ENCODE measurements around the gene TIMM13.
"Not testable (repeated sequence)": the region's sequence is repeated elsewhere in the genome, so short reads cannot be mapped to it uniquely, and the experiment has no call there.

Gene TIMM13

DNA sequence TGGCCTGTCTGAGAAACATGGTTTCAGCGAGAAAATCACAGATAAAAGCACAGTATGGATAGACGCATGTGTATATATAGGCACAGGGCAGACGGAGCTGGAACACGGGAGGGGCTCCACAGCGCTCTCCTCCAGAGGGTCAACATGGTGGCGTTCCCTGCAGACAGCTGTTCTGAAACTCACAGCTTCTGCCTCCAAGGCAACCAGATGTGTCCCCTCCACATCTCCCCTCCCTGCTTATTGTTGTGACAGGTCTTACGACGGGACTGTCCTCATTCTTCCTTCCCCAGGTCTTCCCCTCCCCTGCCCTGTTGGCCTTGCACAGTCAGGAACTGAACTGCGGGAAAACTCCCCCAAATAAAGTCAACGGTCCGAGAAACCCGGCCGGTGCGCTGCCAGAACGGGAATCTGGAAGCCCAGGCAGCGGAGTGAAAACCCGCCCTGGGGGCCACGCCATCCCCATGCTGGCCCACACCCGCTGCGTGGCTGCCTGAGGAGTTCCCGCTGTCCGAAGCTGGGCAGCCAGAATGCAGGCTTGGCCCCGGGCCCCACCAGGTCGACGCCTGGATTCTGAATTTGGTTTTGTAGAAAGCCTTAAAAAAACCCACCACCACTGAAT is 2.6 kb upstream of the TIMM13 start:
- DNase-seq: no peak

DNA sequence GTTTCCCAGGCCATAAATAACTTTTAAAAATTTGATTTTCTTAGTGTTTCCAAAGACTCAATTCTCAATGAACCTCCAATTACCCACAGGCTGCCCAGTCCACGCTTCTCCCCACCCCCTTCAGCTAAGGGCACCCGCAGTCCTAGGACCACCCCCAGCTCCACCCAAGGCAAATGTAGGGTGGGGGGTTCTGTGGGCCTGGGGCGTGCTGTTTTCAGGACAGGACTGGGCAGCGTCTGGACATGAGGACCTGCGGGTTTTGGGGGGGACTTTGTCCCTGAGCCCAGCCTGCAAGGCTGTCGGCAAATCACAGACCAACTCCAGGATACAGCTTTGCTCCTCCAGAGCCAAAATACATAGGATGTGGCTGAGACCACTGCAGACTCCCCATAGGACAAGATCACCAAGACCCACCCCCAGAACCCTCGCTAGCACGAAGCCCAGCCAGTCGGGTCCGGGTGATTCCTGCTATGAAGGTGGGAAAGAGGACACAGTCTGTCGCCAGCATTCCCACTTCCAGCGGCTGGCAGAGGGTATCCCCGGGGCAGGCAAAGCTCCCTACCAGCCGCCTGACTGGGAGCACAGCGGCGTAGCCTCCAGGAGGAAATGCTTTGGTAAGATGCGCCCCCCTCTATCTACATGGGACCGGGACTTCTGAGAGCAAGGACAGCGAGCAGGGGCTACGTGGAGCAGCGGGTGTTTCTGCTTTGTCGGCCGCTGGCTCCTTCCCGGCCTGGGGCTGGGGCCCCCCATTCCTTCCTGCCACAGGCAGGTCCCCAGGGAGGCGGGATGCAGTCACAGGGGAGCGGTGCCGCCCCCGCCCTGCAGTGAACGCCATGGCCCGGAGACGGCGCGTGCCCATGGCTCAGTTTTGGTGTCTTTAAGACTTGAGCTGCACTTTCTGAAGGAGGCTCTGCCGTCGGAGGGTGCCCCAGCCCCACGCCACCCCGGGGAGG is 1.6 kb upstream of the TIMM13 start:
- no peak for DNase-seq

DNA sequence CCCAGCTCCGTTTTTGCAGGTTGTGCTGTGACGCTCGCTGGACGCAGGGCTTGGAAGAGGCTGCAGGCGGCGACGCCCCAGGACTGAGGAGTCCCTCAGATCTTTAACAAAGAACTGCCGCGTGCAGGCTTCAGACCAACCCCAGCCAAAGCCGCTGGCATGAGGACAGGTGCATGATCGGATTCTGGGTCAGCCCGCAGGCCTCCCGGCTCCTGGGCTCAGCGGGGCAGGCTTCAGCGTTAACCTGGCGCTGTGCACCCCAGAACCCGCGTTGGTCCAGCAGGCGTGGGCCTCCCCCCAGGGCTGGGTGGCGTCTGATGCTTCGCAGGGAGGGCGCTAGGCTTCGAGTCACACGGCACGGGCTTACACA is 920 bp upstream of the TIMM13 start:
- DNase-seq: no peak

DNA sequence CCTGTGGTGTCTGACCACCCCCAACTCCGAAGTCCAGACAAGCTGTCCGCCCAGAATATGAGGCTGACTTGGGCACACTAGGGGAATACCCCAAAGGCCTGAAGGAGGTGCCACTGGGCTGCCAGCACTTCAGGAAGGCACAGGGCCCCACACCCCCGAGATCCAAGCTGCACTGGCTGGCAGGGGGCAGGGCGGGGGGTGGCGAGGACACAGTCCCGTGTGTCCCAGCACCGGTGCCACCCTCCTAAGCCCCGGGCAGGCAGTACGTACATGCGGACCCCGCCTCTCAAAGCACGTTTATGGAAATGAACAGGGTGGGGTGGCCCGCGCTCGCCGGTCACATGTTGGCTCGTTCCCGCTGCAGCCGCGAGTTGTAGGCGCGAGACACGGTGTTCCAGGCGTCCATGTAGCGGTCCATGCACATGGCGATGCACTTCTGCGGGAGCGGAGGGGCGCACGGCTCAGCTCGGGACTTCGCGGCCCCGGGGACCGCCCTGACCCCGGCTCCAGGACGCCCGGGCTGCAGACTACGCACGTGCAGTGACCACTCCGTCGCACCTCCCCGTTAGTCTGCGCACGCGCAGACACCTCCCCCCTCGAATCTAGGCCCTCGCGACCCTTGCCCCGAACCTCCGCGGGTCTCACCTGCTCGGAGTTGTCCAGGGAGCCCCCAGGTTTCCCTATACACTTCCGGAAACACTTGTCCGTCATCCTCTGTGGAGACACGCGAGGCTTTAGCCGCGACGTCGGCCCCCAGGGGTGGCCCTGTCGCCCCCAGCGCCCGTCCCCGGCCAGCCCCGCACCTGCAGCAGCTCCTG is 566 bp downstream of the TIMM13 start:
- peak; percentile 34 for DNase-seq

DNA sequence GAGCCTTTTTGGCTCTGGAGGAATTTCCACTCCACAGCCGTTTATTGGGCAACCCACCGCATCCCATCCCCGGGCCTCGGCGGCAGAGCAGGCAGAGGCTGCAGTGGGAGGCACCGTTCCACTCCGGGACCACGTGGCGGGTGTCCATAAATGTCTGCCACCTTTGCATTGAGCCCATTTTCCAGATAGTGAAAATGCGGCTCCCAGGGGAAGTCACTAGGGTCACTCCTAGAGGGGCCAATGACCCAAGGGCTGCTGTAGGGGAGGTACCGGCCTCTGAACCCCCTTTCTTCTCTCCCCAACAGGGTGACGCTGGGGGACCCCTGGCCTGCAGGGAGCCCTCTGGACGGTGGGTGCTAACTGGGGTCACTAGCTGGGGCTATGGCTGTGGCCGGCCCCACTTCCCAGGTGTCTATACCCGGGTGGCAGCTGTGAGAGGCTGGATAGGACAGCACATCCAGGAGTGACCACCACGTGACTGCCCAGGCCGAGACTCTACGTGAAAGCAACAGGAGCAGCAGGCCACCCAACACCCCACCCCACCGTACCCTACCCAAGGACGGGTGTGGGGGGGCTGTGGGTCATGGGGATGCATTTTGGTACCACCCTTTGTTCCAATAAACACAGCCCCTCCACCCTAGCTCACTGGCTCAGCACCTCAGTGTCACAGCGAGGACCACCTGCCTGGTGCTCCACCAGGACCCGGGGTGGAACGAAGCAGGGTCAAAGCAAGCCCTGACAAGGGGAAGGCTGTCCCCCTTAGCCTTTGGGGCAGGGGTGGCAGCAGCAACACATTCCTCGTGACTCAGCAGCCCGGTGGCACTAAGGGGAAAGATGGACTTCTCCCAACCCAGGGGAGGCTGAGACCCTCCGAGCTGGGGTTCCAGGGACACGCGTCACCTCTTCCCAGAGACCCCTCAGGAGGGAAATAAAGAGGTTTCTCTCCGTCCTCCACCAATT is 1.5 kb downstream of the TIMM13 start:
- DNase-seq: no peak

DNA sequence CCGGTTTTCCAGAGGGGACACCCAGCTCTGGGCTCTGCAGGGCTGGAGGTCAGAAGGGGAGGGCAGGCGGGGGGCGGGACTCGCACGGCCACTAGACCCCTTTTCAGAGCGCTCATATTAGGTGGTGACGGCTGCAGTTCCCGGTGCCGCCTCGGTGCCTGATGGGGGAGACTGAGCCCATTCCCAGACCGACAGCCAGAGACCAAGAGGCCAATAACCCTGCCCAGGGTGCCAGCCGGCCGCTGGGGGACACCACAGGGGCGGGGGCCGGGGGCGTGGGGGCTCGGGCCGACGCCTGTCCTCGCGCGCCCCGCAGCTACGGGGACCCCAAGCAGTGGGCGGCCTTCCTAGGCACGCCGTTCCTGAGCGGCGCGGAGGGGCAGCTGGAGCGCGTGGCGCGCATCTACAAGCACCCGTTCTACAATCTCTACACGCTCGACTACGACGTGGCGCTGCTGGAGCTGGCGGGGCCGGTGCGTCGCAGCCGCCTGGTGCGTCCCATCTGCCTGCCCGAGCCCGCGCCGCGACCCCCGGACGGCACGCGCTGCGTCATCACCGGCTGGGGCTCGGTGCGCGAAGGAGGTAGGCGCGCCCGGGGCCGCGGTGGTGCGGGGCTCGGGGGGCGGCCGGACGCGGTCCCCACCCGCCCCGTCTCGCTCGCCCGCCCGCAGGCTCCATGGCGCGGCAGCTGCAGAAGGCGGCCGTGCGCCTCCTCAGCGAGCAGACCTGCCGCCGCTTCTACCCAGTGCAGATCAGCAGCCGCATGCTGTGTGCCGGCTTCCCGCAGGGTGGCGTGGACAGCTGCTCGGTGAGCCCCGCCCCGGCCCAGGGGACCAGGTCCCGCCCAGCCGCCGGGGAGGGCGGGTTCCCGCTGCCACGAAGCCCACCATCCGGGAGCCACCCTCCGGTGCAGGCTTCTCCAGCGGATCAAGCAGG is 2.4 kb downstream of the TIMM13 start:
- DNase-seq: no peak

DNA sequence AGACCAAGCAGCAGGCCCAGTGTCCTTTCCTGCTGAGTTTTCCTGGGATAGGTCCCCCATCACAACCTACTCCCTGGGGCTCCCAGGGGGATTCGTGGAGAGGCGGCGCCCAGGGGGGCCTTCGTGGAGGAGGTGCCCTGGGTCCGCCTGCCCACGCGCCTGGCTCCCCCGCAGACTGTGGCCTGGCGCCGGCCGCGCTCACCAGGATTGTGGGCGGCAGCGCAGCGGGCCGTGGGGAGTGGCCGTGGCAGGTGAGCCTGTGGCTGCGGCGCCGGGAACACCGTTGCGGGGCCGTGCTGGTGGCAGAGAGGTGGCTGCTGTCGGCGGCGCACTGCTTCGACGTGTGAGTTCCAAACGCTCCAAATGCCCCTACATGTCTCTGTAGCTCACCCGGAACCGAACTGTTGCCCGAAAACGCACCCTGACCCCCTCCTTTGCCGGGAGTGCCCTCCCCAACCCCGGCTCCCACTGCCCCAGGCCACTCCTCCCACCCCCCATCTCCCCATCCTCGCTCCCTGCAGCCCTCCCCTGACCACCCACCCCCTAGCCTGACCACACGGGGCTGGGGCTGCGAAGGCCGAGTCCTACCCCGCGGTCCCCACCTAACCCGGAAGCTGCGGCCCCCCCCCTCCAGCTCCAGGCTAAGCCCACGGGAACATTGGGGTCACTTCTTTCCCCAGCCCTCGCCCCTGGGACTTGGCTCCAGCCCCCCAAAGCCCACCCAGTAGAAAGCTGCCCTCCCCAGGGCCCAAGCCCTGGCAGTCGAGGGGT is 3.3 kb downstream of the TIMM13 start:
- no peak for DNase-seq

DNA sequence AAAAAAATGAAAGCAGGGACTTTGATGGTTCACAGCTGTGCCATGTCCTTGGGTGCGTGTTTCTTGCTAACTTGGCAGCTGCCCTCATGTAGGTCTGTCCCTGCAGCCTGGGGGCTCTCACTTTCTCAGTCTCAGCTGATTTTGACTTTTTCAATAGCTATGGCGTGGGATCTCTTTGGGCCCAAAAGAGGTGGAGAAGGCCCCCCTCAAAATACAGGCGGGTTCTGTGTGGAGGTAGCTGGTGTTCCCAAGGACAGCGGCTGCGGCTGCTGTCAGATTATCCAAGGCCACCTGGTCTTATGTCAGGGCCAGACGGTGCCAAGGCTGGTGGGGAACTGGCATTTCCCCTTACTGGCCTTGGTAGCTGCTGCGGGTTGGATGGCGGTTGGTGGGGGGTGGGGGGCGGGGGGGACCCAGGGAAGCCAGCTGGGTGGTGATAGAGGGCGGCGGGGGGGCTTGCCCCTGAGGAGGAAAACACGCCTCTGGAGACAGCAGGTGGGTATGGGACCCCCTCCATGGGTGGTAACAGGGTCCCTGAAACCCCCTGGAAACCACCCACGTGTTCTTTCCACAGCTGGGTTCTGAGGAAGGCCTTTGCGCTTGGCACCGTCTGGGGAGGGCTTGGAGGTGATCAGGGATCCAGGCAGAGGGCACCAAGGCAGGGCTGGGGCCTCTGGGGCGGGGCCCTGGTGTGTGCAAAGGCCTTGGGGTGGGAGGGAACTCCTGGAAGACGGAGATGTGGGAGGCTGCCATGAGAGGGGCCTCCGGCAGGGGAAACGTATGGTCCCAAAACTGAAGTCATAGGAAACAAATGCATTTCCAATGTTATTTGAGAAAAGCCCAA is 4.1 kb downstream of the TIMM13 start:
- DNase-seq: no peak

DNA sequence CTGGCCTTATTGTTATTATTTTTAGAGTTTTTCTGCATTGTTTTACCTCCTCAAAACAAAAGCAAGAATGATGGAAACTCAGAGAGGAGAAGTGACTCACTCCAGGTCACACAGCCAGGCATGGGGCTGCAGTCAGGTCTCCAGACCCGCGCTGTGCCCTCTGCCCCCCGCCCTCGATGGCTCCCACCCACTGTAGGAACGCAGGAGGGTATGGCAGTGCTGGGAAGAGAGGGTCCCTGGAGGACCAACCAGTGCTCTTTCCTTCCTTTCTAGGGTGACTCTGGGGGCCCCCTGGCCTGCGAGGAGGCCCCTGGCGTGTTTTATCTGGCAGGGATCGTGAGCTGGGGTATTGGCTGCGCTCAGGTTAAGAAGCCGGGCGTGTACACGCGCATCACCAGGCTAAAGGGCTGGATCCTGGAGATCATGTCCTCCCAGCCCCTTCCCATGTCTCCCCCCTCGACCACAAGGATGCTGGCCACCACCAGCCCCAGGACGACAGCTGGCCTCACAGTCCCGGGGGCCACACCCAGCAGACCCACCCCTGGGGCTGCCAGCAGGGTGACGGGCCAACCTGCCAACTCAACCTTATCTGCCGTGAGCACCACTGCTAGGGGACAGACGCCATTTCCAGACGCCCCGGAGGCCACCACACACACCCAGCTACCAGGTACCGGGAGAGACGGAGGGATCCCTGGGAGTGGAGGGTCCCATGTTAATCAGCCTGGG is 5.6 kb downstream of the TIMM13 start:
- DNase-seq: no peak

DNA sequence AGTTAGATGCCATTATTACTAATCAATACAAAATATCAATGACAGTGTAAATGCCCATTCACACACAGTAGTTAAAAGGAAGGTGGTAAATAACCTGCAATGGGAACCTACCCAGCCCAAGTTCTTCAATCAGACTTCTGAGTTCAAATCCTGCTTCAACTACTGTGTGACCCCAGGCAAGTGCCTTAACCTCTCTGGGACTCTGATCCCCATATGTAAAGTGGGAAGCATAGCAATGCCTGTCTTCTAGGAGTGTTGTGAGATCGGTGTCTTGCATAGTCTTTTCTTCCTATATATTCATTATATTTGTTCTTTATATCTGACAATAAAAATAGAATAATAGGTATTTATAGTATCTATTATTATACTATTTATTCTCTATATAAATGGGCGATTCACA is 6.9 kb downstream of the TIMM13 start:
- DNase-seq: no peak

DNA sequence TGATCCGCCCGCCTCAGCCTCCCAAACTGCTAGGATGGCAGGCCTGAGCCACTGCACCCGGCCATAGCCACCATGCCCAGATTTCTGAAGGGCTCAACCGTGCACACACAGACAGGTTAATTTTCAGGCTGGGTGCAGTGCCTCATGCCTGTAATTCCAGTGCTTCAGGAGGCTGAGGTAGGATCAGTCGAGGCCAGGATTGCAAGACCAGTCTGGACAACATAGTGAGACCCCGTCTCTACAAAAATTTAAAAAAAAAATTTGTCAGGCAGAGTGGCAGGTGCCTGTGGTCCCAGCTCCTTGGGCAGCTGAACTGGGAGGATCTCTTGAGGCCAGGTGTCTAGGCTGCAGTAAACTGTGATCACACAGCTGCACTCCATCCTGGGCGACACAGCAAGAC is 7.6 kb downstream of the TIMM13 start:
- DNase-seq: no peak

DNA sequence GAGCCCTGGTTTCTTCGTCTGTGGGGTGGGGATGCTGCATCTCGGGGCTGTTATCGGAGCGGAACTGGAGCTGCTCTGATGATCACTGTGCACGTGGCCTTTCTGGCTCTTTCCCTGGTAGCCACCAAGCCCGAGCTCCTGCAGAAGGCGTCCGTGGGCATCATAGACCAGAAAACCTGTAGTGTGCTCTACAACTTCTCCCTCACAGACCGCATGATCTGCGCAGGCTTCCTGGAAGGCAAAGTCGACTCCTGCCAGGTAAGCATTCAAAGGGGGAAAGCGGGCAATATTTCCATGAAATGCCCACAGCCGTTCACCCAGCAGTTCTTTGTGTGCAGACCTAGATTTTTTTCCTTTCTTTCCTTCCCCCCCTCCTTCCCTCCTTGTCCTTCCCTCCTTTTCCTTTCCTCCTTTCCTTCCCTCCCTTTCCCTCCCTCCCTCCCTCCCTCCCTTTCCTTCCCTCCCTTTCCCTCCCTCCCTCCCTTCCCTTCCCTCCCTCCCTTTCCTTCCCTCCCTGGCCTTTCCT is 9.4 kb downstream of the TIMM13 start:
- no peak for DNase-seq

DNA sequence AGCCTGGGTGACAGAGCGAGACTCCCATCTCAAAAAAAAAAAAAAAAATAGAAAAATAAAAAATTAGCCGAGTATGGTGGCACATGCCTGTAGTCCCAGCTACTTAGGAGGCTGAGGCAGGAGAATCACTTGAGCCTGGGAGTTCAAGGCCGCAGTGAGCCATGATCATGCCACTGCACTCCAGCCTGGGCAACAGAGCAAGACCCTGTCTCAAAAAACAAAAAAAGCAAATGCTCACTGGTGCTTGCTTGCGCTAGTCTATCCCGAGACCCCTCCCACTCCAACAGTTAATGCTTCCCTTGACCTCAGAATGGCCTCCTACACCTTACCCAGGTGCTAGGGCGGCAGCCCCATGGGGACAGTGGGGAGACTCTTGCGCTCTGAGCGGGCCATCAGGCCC is 9.9 kb downstream of the TIMM13 start:
- not testable (repeated sequence) for DNase-seq

DNA sequence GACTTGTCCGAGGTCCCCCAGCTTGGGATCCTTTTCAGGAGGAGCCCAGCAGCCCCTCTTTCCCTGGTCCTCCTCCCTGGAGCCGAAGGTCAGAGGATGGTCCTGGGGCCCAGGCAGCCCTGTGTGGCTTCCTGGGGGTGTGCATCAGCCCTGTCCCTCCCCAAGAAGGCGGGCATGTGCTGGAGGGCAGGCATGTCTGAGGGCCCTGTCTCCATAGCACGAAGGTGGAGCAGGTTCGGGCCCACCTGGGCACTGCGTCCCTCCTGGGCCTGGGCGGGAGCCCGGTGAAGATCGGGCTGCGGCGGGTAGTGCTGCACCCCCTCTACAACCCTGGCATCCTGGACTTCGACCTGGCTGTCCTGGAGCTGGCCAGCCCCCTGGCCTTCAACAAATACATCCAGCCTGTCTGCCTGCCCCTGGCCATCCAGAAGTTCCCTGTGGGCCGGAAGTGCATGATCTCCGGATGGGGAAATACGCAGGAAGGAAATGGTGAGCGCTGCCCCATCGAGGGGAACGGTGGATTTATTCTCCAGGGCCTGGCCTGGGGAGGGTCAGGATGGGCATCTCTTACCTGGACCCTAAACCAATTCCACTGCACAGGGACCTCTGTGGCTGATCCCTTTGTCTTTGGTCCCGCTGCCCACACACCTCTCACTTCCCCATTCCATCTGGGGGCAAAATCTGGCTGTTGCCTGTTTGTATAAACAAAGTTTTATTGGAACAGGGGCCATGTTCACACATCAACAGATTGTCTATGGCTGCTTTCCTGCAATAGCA is 10.9 kb downstream of the TIMM13 start:
- DNase-seq: no peak

DNA sequence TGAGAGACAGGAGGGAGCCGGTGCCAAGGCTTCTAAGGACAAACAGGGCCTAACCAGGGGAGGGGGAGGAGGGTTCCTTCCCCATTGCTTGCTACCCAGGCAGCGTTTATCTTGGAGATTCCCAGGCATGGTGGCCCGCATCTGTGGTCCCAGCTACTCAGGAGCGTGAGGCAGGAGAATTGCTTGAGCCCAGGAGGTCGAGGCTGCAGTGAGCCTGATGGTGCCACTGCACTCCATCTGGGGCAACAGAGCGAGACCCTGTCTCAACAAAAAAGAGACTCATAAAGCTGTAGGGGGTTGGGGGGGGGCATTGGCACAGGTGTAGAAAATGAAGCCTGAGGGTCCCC is 11.4 kb downstream of the TIMM13 start:
- no peak for DNase-seq

DNA sequence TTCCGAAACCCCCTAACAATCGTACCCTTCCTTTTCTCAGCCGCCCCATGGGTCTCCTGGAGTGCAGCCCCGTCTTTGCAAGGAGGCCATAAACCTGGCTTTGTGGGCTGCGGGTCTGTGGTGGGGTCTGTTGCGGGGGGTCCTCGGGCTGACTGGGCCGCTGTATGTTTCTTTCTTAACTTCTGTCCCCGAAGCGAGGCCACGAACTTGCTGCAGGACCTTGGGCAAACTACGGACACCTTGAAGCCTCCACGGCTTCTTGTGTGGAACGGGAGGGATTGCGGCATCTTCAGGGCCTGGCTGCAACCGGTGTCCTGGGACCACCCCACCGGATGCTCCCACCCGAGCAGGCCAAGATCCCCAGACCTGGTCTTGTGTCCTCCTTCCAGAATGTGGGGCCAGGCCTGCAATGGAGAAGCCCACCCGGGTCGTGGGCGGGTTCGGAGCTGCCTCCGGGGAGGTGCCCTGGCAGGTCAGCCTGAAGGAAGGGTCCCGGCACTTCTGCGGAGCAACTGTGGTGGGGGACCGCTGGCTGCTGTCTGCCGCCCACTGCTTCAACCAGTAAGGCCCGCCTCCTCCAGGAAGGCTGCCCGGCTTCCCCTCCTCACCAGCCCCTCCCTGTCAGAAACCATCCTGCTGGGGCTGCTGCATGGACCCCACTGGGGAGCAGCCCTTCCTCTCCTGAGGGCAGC is 12.0 kb downstream of the TIMM13 start:
- no peak for DNase-seq

DNA sequence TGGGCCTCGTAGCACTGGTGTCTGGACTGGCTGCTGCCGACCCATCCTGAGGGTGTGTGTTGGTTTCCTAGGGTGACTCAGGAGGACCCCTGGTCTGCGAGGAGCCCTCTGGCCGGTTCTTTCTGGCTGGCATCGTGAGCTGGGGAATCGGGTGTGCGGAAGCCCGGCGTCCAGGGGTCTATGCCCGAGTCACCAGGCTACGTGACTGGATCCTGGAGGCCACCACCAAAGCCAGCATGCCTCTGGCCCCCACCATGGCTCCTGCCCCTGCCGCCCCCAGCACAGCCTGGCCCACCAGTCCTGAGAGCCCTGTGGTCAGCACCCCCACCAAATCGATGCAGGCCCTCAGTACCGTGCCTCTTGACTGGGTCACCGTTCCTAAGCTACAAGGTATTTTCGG is 13.8 kb downstream of the TIMM13 start:
- DNase-seq: no peak

All from stimulated activated CD4-positive, alpha-beta T cell treated with anti-CD3 and anti-CD28 coated beads, Interleukin-1b, Interleukin-23, amount 100 ng/mL, for 48 hours (primary cell).